Keratinocyte (primary cell): ENCODE results near the gene VPS52.

Experiments
- EZH2 ChIP-seq: IDR thresholded peaks from one replicate; pipeline ENCODE4 v1.6.1; 2012; ENCODE audit warnings: inconsistent platforms, mild to moderate bottlenecking, low read length, moderate library complexity
- TF ChIP-seq, protein P1 (sequence below), 3 experiments: IDR thresholded peaks in 1 of 3; conservative IDR thresholded peaks in 1 of 3; optimal IDR thresholded peaks in 1 of 3; 2 replicates in 2 of 3; 3 replicates in 1 of 3; pipeline versions ENCODE3 to v1.5.1; 2011; ENCODE audit warnings: low read length in 3 of 3, mild to moderate bottlenecking in 3 of 3, moderate library complexity in 2 of 3, control low read depth in 1 of 3, inconsistent platforms in 1 of 3; ENCODE audit not compliant: insufficient read depth in 2 of 3; ENCODE audit errors: extremely low read depth in 1 of 3

DNA sequence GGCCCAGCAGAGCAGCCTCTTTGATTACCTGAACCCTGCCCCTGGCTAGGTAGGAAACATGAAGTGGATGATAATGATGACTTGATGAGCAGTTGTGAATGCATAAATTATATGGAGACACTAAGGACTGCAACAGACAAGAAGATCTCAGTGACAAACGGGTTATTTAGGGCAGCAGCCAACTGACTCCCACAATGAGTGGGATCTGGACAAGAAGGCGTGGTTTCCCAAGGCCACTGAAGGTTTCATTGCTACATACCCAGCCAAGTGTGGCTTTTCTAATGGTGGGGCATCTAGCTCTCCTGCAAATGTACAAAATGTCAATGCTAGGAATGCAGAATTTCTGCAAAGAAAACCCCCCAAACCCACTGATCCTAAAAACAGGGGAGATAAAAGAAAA is 33.9 kb downstream of the VPS52 start:
- no peak for TF ChIP-seq EZH2
- TF ChIP-seq, protein P1, sequence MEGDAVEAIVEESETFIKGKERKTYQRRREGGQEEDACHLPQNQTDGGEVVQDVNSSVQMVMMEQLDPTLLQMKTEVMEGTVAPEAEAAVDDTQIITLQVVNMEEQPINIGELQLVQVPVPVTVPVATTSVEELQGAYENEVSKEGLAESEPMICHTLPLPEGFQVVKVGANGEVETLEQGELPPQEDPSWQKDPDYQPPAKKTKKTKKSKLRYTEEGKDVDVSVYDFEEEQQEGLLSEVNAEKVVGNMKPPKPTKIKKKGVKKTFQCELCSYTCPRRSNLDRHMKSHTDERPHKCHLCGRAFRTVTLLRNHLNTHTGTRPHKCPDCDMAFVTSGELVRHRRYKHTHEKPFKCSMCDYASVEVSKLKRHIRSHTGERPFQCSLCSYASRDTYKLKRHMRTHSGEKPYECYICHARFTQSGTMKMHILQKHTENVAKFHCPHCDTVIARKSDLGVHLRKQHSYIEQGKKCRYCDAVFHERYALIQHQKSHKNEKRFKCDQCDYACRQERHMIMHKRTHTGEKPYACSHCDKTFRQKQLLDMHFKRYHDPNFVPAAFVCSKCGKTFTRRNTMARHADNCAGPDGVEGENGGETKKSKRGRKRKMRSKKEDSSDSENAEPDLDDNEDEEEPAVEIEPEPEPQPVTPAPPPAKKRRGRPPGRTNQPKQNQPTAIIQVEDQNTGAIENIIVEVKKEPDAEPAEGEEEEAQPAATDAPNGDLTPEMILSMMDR (optimal IDR thresholded peaks at IDR 0.05 in 1 of 3, IDR thresholded peaks at IDR 0.05 in 1 of 3, conservative IDR thresholded peaks at IDR 0.05 in 1 of 3; ENCODE audit: extremely low read depth in 1 of 3, insufficient read depth in 2 of 3, low read length in 3 of 3), result no peak
